ENCODE measurements around the gene CHFR. TPM values are rescaled to one million over a fixed set of nuclear protein-coding genes. Genes with fewer than 3 reads are reported as not detected.

Gene CHFR
- total RNA-seq, 2 donors from 2014 or later = 13.6 to 13.8 TPM

DNA sequence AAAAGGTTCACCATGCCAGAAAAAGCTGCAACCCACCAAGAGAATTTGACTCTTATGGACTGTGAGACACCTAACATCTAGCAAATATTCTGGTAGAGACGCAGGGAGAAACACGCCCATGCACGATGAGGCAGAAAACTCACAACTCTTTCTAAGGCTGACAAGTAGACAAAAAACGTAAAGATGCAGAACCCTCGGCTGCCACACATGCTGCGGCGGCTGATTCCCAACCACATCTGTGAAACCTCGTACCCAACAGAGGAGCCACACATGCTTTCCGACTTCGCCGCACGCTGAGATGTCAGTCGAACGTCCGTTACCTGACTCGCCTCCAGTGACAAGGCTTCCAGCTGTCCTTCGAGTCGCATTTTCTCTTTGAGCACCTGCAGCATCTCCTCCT lies 80.5 kb downstream of the CHFR start:
- no peak for DNase-seq (ENCODE audit: low spot score)
- no peak for TF ChIP-seq CTCF (IDR thresholded peaks at IDR 0.05)
- no peaks in the 10 kb centered on the region for H3K27me3 ChIP-seq

DNA sequence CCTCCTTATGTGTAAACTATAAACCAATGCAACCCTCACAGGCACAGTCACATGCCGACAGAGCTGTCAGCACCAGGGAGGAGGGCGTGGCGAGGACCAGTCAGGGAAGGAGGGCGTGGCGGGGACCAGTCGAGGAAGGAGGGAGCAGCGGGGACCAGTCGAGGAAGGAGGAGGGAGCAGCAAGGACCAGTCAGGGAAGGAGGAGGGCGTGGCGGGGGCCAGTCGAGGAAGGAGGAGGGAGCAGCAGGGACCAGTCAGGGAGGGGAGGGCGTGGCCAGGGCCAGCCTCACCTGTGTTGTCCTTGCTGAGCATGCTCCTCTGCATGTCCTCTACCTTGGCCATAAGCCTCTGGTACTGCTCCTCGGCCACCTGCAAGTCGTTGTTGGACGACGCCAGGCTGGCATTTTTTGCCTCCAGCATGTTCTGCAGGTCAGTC lies 83.0 kb downstream of the CHFR start:
- peaks cover 78% of the 10 kb centered on the region for H3K36me3 ChIP-seq
- TF ChIP-seq CTCF (IDR thresholded peaks at IDR 0.05) = no peak

More for the DNA sequence above, 80.5 kb downstream of the CHFR start:
- Histone ChIP-seq H3K4me3 (no peak overlapping the region), H3K4me1 (peaks cover 0 to 5% of the 10 kb centered on the region in 2 donors), H3K27ac (no peak overlapping the region), H3K36me3 (peaks cover 71% of the 10 kb centered on the region), H3K9me3 (no peaks in the 10 kb centered on the region)

DNA sequence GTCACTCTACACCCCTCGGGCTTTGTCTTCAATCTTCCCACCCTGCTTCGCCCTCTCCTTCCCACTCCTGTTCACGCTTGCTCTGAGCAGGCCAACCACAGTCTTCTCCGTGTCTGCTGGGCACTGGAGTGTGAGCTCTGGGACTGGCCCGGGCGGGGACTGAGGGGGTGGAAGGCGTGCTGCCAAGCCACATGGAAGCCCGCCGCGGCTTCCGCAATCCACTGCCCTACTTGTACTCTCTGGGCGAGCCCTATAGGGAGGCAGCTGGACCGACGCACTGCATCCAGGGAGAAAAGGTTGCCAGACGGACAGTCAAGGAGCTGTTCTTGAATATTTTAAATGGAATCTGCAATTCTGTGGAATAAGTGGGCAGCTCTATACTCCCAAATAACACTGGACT lies 83.5 kb downstream of the CHFR start:
- Histone ChIP-seq H3K27ac (no peak overlapping the region), H3K4me1 (peaks cover 0 to 5% of the 10 kb centered on the region in 2 donors), H3K4me3 (no peak overlapping the region), H3K36me3 (peaks cover 83% of the 10 kb centered on the region), H3K27me3 (no peaks in the 10 kb centered on the region), H3K9me3 (no peaks in the 10 kb centered on the region)
- no peak for TF ChIP-seq CTCF (IDR thresholded peaks at IDR 0.05)
- DNase-seq (ENCODE audit: low spot score) = peak; percentile 68

More for the DNA sequence above, 83.0 kb downstream of the CHFR start:
- Histone ChIP-seq H3K4me1 (peaks cover 0 to 5% of the 10 kb centered on the region in 2 donors), H3K27me3 (no peaks in the 10 kb centered on the region), H3K9me3 (no peaks in the 10 kb centered on the region), H3K4me3 (no peak overlapping the region), H3K27ac (no peak overlapping the region)
- DNase-seq (ENCODE audit: low spot score) = no peak

DNA sequence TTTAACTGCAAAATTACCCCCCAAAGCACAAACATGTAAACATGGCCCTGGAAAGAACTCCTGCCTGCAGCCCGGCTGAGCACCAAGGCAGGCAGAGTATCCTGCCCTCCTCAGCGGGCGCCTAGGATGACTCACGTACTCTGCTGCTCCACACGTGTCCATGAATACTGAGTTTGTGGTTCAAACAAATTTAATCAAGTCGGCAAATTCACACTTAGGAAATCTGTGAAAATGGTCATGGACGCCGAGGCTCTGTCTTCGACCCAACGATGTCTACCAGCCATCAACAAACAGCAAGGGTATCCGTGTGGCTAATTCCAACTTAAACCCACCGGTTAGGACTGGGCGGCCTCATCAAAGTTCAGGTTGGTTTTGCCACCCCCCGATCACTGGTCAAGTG lies 84.3 kb downstream of the CHFR start:
- no peaks in the 10 kb centered on the region for H3K9me3 ChIP-seq
- no peak for TF ChIP-seq CTCF (IDR thresholded peaks at IDR 0.05)
- no peak overlapping the region for H3K4me3 ChIP-seq
- peaks cover 0 to 5% of the 10 kb centered on the region in 2 donors for H3K4me1 ChIP-seq
- H3K27ac ChIP-seq = no peak overlapping the region
- DNase-seq (ENCODE audit: low spot score) = no peak
- no peaks in the 10 kb centered on the region for H3K27me3 ChIP-seq
- peaks cover 85% of the 10 kb centered on the region for H3K36me3 ChIP-seq

DNA sequence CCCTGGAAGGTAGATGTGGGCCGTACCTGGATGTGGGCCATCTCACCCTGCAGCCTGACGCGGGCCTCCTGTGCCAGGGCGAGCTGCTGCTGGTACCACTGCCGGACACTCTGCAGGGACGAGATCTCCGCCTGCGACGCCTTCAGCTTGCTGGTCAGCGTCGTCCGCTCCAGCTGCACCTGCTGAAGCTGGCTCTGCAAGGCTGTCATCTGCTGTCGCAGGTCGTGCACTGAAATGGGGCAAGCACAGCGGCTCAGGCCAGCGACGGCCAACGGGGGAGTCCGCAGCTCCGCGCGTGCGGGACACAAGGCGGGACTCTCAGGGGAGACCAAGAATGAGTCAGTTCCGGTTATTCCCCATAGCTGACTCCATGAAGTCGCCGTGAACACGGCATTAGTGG lies 85.7 kb downstream of the CHFR start:
- H3K4me3 ChIP-seq = no peak overlapping the region
- peaks cover 85% of the 10 kb centered on the region for H3K36me3 ChIP-seq
- peaks cover 0 to 5% of the 10 kb centered on the region in 2 donors for H3K4me1 ChIP-seq
- H3K9me3 ChIP-seq = no peaks in the 10 kb centered on the region
- H3K27me3 ChIP-seq = no peaks in the 10 kb centered on the region
- no peak overlapping the region for H3K27ac ChIP-seq
- TF ChIP-seq CTCF (IDR thresholded peaks at IDR 0.05) = no peak
- no peak for DNase-seq (ENCODE audit: low spot score)

DNA sequence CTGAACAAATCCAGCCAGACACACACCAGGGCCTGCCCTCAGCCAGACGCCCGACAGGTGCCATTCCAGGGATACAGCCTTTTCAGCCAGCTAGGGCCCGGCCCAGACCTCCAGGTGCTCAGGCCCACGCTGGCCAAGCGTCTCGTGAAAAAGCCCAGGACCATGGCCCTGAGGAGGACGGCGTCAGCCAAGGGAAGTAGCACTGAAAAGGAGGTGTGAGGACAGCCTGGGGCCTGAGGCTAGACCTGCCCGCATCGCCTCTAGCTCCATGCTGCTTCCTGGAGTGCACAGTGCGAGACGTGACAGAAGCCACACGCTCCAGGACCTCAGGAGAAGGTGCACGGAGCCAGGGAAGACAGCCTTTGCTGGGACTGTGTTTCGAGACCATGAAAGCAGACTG lies 88.6 kb downstream of the CHFR start:
- no peak overlapping the region for H3K4me3 ChIP-seq
- no peaks in the 10 kb centered on the region for H3K9me3 ChIP-seq
- peaks cover 91% of the 10 kb centered on the region for H3K36me3 ChIP-seq
- no peak for TF ChIP-seq CTCF (IDR thresholded peaks at IDR 0.05)
- no peak overlapping the region for H3K27ac ChIP-seq
- H3K27me3 ChIP-seq = no peaks in the 10 kb centered on the region
- H3K4me1 ChIP-seq = no peaks in the 10 kb centered on the region
- DNase-seq (ENCODE audit: low spot score) = no peak

All from right atrium auricular region (tissue), 2 donors.